Testis (tissue), 3 donors: Measurements from ENCODE around the gene CENATAC. TPM values are rescaled to one million over a fixed set of nuclear protein-coding genes. Genes with fewer than 3 reads are reported as not detected.
A peak's percentile ranks its signal among the peaks of the same experiment; 100 is the strongest.
"Not testable (repeated sequence)": the region's sequence is repeated elsewhere in the genome, so short reads cannot be mapped to it uniquely, and the experiment has no call there.

Source experiments
- DNase-seq: peaks from one replicate; pipeline ENCODE4 v3.0.0-alpha.2; 2019
- H3K27ac ChIP-seq, 2 donors: fragments of 200-600 bp; sonication (generic); one replicate each; pipeline ENCODE4 v1.5.1; 2019
- H3K27me3 ChIP-seq: fragments of 200-600 bp; sonication (generic); one replicate; pipeline ENCODE4 v1.5.1; 2019
- H3K36me3 ChIP-seq: fragments of 200-600 bp; sonication (generic); one replicate; pipeline ENCODE4 v1.5.1; 2017; ENCODE audit warnings: low read depth; ENCODE audit errors: missing control alignments
- H3K4me1 ChIP-seq: fragments of 200-600 bp; sonication (generic); one replicate; pipeline ENCODE4 v1.5.1; 2019
- H3K4me3 ChIP-seq, 2 donors: fragments of 200-600 bp; sonication (generic); one replicate each; pipeline ENCODE4 v1.5.1; 2017 to 2019
- H3K9me3 ChIP-seq: fragments of 200-600 bp; sonication (generic); one replicate; pipeline ENCODE4 v1.5.1; 2017
- POLR2A ChIP-seq: fragments of 450-650 bp; IDR thresholded peaks from one replicate; pipeline ENCODE4 v1.6.1; 2017; ENCODE audit warnings: antibody characterized with exemption, mild to moderate bottlenecking, moderate library complexity
- WGBS, 2 donors: methylation state at CpG; one replicate each; pipeline ENCODE4 v1.1.5; 2018; 5-methylcytosine and 5-hydroxymethylcytosine counted together
- intact Hi-C: fragments of 100-400 bp; cut with DNase I; formaldehyde crosslinking; loops from one replicate; pipeline ENCODE4 v1.15.1; 2023; ENCODE audit warnings: low total_unique reads
- polyA plus RNA-seq: library from polyadenylated mRNA; stranded (reverse); fragments of 350-450 nt; fragmentation: Illumina TruSeq; extraction: RNeasy Lipid Tissue Mini Kit (QIAGEN cat#74804); gene quantifications from one replicate; pipeline ENCODE4 v1.2.3, GENCODE V29; 2014; ENCODE audit warnings: low read depth, low replicate concordance; ENCODE audit not compliant: insufficient read depth
- total RNA-seq, 2 donors: library from RNA; depleted of rRNA; stranded (reverse); fragments of >200 nt; gene quantifications; one replicate each; pipeline ENCODE4 v1.2.3, GENCODE V29; 2016
- TF ChIP-seq, protein P1 (sequence below), 3 experiments: fragments of 450-650 bp in 2 of 3; fragments of 200-600 bp in 1 of 3; sonication (generic) in 1 of 3; IDR thresholded peaks; one replicate each; pipeline ENCODE4 v1.5.1; 2016 to 2019; ENCODE audit warnings: antibody characterized with exemption in 3 of 3, mild to moderate bottlenecking in 2 of 3, moderate library complexity in 1 of 3

The CENATAC gene
- total and polyA plus RNA-seq, 3 donors from 2014 or later: 16.6 to 74.9 (median 54.8) TPM

DNA sequence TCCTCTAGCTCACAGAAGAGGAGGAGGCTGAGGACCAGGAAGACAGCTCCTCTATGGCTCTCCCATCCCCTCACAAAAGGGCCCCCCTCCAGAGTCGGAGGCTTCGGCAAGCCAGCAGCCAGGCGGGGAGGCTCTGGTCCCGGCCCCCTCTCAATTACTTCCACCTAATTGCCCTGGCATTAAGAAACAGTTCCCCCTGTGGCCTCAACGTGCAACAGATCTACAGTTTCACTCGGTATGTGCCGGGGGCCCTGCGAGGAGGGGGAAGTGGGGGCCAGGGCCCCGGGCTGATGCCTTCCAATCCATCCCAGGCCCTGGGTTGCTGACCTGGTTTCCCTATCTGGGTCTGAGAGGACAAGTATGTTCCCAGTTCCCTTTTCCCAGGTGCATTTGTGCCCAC is 18.5 kb upstream of the CENATAC start:
- DNase-seq: no peak
- Histone ChIP-seq H3K27ac (no peak overlapping the region), H3K4me3 (no peak overlapping the region), H3K4me1 (peaks cover 8% of the 10 kb centered on the region), H3K9me3 (no peaks in the 10 kb centered on the region), H3K36me3 (no peaks in the 10 kb centered on the region), H3K27me3 (no peaks in the 10 kb centered on the region)
- TF ChIP-seq, protein P1, sequence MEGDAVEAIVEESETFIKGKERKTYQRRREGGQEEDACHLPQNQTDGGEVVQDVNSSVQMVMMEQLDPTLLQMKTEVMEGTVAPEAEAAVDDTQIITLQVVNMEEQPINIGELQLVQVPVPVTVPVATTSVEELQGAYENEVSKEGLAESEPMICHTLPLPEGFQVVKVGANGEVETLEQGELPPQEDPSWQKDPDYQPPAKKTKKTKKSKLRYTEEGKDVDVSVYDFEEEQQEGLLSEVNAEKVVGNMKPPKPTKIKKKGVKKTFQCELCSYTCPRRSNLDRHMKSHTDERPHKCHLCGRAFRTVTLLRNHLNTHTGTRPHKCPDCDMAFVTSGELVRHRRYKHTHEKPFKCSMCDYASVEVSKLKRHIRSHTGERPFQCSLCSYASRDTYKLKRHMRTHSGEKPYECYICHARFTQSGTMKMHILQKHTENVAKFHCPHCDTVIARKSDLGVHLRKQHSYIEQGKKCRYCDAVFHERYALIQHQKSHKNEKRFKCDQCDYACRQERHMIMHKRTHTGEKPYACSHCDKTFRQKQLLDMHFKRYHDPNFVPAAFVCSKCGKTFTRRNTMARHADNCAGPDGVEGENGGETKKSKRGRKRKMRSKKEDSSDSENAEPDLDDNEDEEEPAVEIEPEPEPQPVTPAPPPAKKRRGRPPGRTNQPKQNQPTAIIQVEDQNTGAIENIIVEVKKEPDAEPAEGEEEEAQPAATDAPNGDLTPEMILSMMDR (IDR thresholded peaks at IDR 0.05): no peak
- TF ChIP-seq POLR2A: no peak
- intact Hi-C loops: no loop called here
- WGBS, 2 donors: 70 to 73% methylated on average over 9 of the region's 9 CpGs

DNA sequence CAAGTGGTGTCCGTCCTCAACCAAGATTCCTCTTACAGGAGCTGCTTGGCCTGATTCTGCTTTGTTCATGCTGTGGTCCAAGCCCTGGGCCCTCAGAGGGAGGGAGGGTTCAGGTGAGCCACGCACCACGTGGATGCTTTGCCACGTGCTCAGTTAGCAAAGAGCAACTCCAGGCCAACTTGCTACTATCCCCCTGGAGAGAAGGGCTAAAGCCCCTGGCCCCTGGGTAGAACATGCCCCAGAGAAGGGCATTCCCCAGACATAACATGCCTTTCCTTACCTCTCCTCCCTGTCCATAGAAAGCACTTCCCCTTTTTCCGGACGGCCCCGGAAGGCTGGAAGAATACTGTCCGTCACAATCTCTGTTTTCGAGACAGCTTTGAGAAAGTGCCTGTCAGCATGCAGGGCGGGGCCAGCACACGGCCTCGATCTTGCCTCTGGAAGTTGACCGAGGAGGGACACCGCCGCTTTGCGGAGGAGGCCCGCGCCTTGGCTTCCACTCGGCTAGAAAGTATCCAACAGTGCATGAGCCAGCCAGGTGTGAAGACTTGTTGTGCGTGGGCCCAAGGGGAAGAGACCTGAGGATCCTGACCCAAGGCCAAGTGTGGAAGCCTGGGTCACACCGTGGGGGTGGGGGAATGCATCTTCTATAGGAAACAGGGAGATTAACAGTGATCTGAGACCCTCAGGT is 17.6 kb upstream of the CENATAC start:
- H3K36me3 ChIP-seq: no peaks in the 10 kb centered on the region
- TF ChIP-seq POLR2A: no peak
- TF ChIP-seq, protein P1 (IDR thresholded peaks at IDR 0.05): no peak
- 34 to 42% methylated on average over 11 to 21 of the region's 21 CpGs for WGBS, 2 donors
- intact Hi-C loops: no loop called here
- peak; percentile 68 for DNase-seq
- no peak overlapping the region for H3K27ac ChIP-seq
- no peaks in the 10 kb centered on the region for H3K9me3 ChIP-seq
- no peaks in the 10 kb centered on the region for H3K27me3 ChIP-seq
- H3K4me1 ChIP-seq: peaks cover 8% of the 10 kb centered on the region
- no peak overlapping the region for H3K4me3 ChIP-seq

DNA sequence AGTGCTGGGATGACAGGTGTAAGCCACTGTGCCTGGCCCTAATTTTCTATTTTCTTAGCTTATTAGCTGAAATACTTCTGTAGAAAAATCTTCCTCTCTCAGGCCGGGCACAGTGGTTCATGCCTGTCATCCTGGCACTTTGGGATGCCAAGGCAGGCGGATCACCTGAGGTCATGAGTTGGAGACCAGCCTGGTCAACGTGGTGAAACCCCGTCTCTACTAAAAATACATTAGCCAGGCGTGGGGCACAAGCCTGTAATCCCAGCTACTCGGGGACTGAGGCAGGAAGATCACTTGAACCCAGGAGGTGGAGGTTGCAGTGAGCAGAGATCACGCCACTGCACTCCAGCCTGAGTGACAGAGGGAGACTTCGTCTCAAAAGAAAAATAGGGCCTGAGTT is 13.6 kb upstream of the CENATAC start:
- H3K4me1 ChIP-seq, H3K27me3 ChIP-seq, intact Hi-C loops, H3K27ac ChIP-seq, H3K4me3 ChIP-seq, H3K9me3 ChIP-seq, DNase-seq, H3K36me3 ChIP-seq: not testable (repeated sequence)
- WGBS, 2 donors: 79 to 81% methylated on average over 8 of the region's 8 CpGs

DNA sequence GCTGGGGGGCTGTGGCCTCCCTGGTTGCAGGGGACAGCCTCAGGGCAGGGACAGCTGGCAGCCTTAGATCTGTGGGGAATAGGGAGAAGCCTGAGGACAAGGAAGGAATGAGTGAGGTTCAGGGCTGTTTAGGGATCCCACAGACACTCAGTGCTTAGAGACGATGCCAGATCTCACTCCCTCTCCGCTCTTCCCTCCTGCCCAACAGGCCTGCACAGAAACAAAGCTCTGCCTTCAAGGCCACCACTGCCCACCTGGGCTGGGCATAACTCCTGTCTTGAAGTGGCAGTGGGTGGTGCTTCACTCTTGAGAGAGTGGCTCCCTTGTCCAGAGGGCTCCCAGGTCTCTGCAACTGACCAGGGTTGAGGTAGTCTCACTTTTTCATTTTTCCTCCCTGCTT is 13.1 kb upstream of the CENATAC start:
- H3K4me1 ChIP-seq: peaks cover 4% of the 10 kb centered on the region
- DNase-seq: no peak
- no peak overlapping the region for H3K27ac ChIP-seq
- no peak for TF ChIP-seq POLR2A
- TF ChIP-seq, protein P1 (IDR thresholded peaks at IDR 0.05): no peak
- 55 to 94% methylated on average over 2 of the region's 2 CpGs for WGBS, 2 donors
- intact Hi-C loops: no loop called here
- H3K36me3 ChIP-seq: no peaks in the 10 kb centered on the region
- H3K4me3 ChIP-seq: no peak overlapping the region
- no peaks in the 10 kb centered on the region for H3K9me3 ChIP-seq
- no peaks in the 10 kb centered on the region for H3K27me3 ChIP-seq

DNA sequence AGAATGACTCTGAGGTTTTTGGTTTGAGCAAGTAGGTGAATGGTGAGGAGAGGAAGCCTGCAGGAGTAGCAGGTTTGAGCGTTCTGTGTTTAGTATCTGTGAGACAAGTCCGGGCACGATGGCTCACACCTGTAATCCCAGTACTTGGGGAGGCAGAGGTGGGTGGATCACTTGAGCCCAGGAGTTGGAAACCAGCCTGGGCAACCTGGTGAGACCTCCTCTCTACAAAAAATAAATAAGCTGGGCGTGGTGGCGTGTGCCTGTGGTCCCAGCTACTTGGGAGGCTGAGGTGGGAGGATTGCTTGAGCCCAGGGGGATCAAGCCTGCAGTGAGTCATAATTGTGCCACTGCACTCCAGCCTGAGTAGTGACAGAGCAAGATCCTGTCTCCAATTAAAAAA is 9.7 kb upstream of the CENATAC start:
- H3K9me3 ChIP-seq: no peaks in the 10 kb centered on the region

DNA sequence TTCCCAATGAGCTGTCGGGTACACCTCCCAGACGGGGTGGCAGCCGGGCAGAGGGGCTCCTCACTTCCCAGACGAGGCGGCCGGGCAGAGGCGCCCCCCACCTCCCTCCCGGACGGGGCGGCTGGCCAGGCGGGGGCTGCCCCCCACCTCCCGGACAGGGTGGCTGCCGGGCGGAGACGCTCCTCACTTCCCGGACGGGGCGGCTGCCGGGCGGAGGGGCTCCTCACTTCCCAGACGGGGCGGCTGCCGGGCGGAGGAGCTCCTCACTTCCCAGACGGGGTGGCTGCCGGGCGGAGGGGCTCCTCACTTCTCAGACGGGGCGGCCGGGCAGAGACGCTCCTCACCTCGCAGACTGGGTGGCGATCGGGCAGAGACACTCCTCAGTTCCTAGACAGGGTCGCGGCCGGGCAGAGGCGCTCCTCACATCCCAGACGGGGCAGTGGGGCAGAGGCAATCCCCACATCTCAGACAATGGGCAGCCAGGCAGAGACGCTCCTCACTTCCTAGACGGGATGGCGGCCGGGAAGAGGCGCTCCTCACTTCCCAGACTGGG is 6.4 kb upstream of the CENATAC start:
- 72 to 84% methylated on average over 10 to 24 of the region's 44 CpGs for WGBS, 2 donors
- H3K36me3 ChIP-seq, DNase-seq, intact Hi-C loops, H3K4me1 ChIP-seq, H3K9me3 ChIP-seq, H3K27me3 ChIP-seq, H3K27ac ChIP-seq: not testable (repeated sequence)
- H3K4me3 ChIP-seq: peak overlapping the region in 1 of 2 donors; percentile 23

More for the DNA sequence above, 9.7 kb upstream of the CENATAC start:
- Histone ChIP-seq H3K27ac (no peak overlapping the region), H3K36me3 (no peaks in the 10 kb centered on the region), H3K4me1 (no peaks in the 10 kb centered on the region), H3K4me3 (no peak overlapping the region), H3K27me3 (no peaks in the 10 kb centered on the region)
- no peak for DNase-seq
- intact Hi-C loops: no loop called here
- TF ChIP-seq, protein P1 (IDR thresholded peaks at IDR 0.05): no peak
- no peak for TF ChIP-seq POLR2A
- WGBS, 2 donors: 81 to 91% methylated on average over 5 of the region's 5 CpGs
